Smooth muscle cell (in vitro differentiated cells): Measurements from ENCODE around the gene PACS1. TPM values are rescaled to one million over a fixed set of nuclear protein-coding genes. Genes with fewer than 3 reads are reported as not detected.
A peak's percentile ranks its signal among the peaks of the same experiment; 100 is the strongest.

Source experiments
- DNase-seq: peaks from one replicate; lab custom pipeline; 2025; ENCODE audit not compliant: unreplicated experiment; lab: John Stamatoyannopoulos, UW
- H2AFZ ChIP-seq: fragments of 200-600 bp; sonication (generic); 2 replicates; pipeline ENCODE4 v1.6.0; 2016; ENCODE audit warnings: antibody characterized with exemption, low read depth, mild to moderate bottlenecking
- H3F3A ChIP-seq: fragments of 200-600 bp; sonication (generic); 2 replicates; pipeline ENCODE4 v1.6.0; 2017; ENCODE audit warnings: antibody characterized with exemption, low read depth
- H3K27ac ChIP-seq: fragments of 200-600 bp; sonication (generic); 2 replicates; pipeline ENCODE4 v1.5.1; 2016; ENCODE audit warnings: low read depth, mild to moderate bottlenecking
- H3K27me3 ChIP-seq: fragments of 200-600 bp; sonication (generic); 2 replicates; pipeline ENCODE4 v1.6.1; 2016; ENCODE audit warnings: low read depth, mild to moderate bottlenecking
- H3K36me3 ChIP-seq: fragments of 200-600 bp; sonication (generic); 2 replicates; pipeline ENCODE4 v1.5.1; 2016; ENCODE audit warnings: low read depth
- H3K4me1 ChIP-seq: fragments of 200-600 bp; sonication (generic); 2 replicates; pipeline ENCODE4 v1.5.1; 2016; ENCODE audit warnings: low read depth
- H3K4me2 ChIP-seq: fragments of 200-600 bp; sonication (generic); 2 replicates; pipeline ENCODE4 v1.6.0; 2016; ENCODE audit warnings: mild to moderate bottlenecking
- H3K4me3 ChIP-seq: fragments of 200-600 bp; sonication (generic); 2 replicates; pipeline ENCODE4 v1.5.1; 2016; ENCODE audit warnings: mild to moderate bottlenecking
- H3K79me2 ChIP-seq: fragments of 200-600 bp; sonication (generic); 2 replicates; pipeline ENCODE4 v1.6.0; 2016; ENCODE audit warnings: low read depth, mild to moderate bottlenecking
- H3K9ac ChIP-seq: fragments of 200-600 bp; sonication (generic); 2 replicates; pipeline ENCODE4 v1.6.0; 2016; ENCODE audit warnings: low read depth
- H3K9me3 ChIP-seq: fragments of 200-600 bp; sonication (generic); replicated peaks from 2 replicates; pipeline ENCODE4 v1.5.1; 2016; ENCODE audit warnings: low read depth
- H4K20me1 ChIP-seq: fragments of 200-600 bp; sonication (generic); 2 replicates; pipeline ENCODE4 v1.6.0; 2016; ENCODE audit warnings: low read depth
- CTCF ChIP-seq: fragments of 200-600 bp; sonication (generic); IDR thresholded peaks from 2 replicates; pipeline ENCODE4 v1.5.1; 2017; ENCODE audit warnings: borderline replicate concordance, mild to moderate bottlenecking, antibody characterized with exemption; ENCODE audit not compliant: insufficient read depth, poor library complexity, severe bottlenecking
- WGBS: methylation state at CpG from one replicate; pipeline ENCODE4 v1.1.7; 2016; ENCODE audit warnings: low lambda C conversion rate; 5-methylcytosine and 5-hydroxymethylcytosine counted together
- polyA plus RNA-seq: library from polyadenylated mRNA; unstranded; fragments of >200 nt; fragmentation: Nextera tagmentation; extraction: Ambion mirVana; gene quantifications from 2 replicates; pipeline ENCODE4 v1.2.1, GENCODE V29; 2016
- total RNA-seq: library from RNA; depleted of rRNA; stranded (reverse); fragments of >200 nt; gene quantifications from 2 replicates; pipeline ENCODE4 v1.2.3, GENCODE V29; 2014

The PACS1 gene
- total and polyA plus RNA-seq, 2 experiments from 2014 or later: 87.6 to 140 TPM

- Histone ChIP-seq H3K9me3 (no peaks in the 10 kb centered on the region), H2AFZ (no peak overlapping the region), H3K4me3 (no peak overlapping the region), H3K4me1 (no peaks in the 10 kb centered on the region), H3K36me3 (peaks cover 12% of the 10 kb centered on the region), H3K27me3 (no peaks in the 10 kb centered on the region), H3F3A (no peaks in the 10 kb centered on the region), H3K9ac (no peak overlapping the region), H3K79me2 (no peaks in the 10 kb centered on the region), H3K4me2 (no peak overlapping the region), H4K20me1 (peaks cover 15% of the 10 kb centered on the region), H3K27ac (no peak overlapping the region)
- TF ChIP-seq CTCF: no peak
- no peak for DNase-seq
- WGBS: 95% methylated on average over 6 of the region's 6 CpGs
Measured at GRCh38 chr11:66220566-66220935, 150.5 kb downstream of the PACS1 start.

- Histone ChIP-seq H4K20me1 (peaks cover 19% of the 10 kb centered on the region), H3K27me3 (no peaks in the 10 kb centered on the region), H3K36me3 (peaks cover 14% of the 10 kb centered on the region), H2AFZ (no peak overlapping the region), H3K27ac (no peak overlapping the region), H3K9me3 (no peaks in the 10 kb centered on the region), H3K4me2 (no peak overlapping the region), H3K4me3 (no peak overlapping the region), H3F3A (no peaks in the 10 kb centered on the region), H3K79me2 (no peaks in the 10 kb centered on the region), H3K9ac (no peak overlapping the region), H3K4me1 (no peaks in the 10 kb centered on the region)
- WGBS: 97% methylated on average over 13 of the region's 13 CpGs
- no peak for DNase-seq
- no peak for TF ChIP-seq CTCF
Measured at GRCh38 chr11:66221012-66221411, 150.9 kb downstream of the PACS1 start.

GRCh38 chr11:66221726-66222236 lies 151.7 kb downstream of the PACS1 start:
- no peaks in the 10 kb centered on the region for H3K79me2 ChIP-seq
- H3K27ac ChIP-seq: peak overlapping the region; percentile 19
- no peak overlapping the region for H2AFZ ChIP-seq
- no peaks in the 10 kb centered on the region for H3F3A ChIP-seq
- TF ChIP-seq CTCF: no peak
- no peak for DNase-seq
- no peaks in the 10 kb centered on the region for H3K27me3 ChIP-seq
- H4K20me1 ChIP-seq: peaks cover 20% of the 10 kb centered on the region
- H3K36me3 ChIP-seq: peaks cover 14% of the 10 kb centered on the region
- H3K4me2 ChIP-seq: no peak overlapping the region
- no peaks in the 10 kb centered on the region for H3K9me3 ChIP-seq
- no peak overlapping the region for H3K4me3 ChIP-seq
- 64% methylated on average over 9 of the region's 9 CpGs for WGBS
- H3K4me1 ChIP-seq: no peaks in the 10 kb centered on the region
- H3K9ac ChIP-seq: no peak overlapping the region
